GM20431 (cell line): Measurements from ENCODE around the gene PRKD1.

Source experiments
- in situ Hi-C: fragments of 300-500 bp; cut with MseI, MboI; formaldehyde crosslinking; loops from one replicate; pipeline ENCODE4 v1.15.0; 2020; ENCODE audit warnings: low sequenced_read_pairs; ENCODE audit not compliant: unreplicated experiment

The PRKD1 gene

DNA sequence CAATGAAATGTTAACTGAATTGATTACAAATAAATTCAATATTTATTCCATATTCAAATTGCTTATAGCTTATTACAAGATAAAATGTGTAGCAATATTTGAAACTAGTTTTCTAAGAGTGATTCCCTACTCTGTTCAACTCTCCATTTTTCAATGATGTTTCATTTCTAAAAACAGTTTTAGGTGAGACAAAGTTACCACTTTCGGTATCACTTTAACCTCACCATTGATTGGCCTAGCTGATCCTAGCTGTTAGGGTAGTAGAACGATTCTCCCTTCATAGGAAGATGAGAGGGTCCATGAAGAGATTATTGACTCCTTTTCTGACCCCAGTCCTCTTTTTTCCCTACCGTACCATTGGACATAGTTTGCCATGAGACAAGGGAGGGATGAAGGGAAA is 373.3 kb downstream of the PRKD1 start:
- in situ Hi-C loops, result no loop called here

DNA sequence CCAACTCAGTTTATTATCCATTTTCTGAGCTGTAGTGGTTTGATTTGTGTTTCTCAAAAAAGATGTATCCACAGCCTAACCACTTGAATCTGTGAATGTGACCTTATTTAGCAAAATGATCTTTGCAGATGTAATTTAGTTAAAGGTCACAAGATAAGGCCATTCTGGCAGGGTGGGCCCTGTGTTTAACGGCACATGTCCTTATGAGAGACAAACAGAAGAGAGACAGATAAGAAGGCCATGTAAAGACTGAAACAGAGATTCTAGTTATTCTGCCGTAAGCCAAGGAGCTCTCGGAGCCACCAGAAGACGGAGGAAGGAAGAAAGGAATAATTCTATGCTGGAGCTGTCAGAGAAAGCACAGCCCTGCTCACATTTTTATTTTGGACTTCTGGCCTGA is 374.2 kb downstream of the PRKD1 start:
- in situ Hi-C loops, result no loop called here

DNA sequence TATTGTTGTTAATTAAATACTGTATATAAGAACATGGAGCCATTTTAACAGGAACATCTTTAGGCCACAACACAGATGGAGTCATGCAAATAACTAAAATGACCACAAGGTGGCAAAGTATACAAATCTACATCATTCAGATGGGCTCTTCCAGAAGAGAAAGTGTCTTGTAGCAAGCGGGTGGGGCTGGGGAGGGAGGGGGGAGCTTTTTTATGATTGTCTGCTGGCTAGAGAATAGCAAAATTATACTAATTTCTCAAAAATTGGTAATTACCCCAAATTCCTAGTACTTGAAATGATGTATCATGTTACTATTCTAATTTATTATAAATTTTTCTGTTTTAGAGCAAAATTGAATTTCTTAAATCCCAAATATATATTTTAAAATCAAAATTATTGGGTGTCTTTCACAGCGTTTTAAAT is 378.7 kb downstream of the PRKD1 start:
- in situ Hi-C loops, result loop anchor here (25.0 kb wide), 1 partner anchor 663 kb away; no protein-coding TSS in a partner anchor

DNA sequence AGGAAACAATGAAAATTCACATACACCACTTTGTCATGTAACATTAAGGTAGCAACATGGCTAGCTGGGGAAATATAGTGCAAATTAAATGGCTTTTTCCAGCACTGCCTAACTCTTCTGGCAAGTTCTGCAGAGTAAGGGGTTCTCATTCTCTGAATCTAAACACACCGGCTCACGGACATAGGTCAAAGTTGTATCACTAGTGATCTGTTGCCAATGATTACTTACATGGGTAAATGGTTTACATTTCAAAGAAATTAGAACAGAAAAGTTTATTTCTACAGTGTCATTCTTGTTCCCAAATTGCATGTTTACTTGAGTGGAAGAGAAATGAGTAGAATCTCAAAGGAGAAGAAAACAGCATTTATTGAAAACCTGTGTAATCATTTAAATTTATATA is 381.9 kb downstream of the PRKD1 start:
- in situ Hi-C loops, result loop anchor here (25.0 kb wide), 1 partner anchor 667 kb away; no protein-coding TSS in a partner anchor

DNA sequence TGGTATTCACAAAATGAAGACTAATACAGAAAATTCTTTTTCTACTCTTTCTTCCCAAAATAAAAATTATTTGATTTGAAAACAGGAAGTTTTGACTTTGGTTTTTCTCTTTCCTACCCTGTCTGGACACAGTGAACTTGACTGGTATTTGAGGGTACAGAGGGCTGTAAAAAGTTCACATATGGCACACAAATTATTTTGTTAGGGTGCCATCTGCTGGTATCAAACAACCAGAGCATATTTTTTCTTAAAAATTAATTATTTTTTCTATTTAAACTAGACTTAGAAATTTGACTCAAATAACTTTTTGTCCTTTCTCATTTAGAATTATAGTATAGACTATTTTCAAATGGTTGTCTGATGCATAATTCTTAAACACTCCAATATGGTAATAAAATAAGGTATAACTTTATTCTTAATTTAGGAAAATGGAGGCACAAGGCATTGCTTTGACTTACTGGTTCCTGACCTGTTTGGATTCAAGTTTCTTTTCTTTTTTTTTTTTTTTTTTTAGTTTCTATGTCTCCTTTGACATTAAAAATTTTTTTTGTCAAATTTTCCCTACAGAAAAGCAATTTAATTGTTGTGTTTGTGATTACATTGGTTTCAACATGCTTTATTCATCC is 390.6 kb downstream of the PRKD1 start:
- in situ Hi-C loops, result loop anchor here (10.0 to 25.0 kb wide), 2 partner anchors 675 to 782 kb away; no protein-coding TSS in a partner anchor

DNA sequence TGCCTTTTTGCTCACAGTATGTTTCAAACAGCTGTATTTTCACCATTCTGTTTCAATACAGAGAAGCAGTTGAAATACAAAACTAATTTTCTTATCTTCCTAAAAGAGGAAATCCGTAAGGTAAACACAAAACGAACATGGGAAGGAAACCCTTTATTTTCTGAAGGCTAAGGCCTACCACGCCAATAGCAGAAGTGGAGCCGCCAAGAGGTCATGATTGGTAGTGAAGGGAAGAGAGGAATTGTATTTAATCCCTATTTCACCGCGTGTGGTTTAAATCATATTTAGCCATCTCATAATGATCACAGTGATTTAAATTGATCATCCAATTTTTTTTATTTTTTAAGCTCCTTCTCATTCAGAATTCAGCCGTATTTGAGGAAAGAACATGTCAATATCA is 398.2 kb downstream of the PRKD1 start:
- in situ Hi-C loops, result loop anchor here (25.0 kb wide), 1 partner anchor 683 kb away; no protein-coding TSS in a partner anchor

DNA sequence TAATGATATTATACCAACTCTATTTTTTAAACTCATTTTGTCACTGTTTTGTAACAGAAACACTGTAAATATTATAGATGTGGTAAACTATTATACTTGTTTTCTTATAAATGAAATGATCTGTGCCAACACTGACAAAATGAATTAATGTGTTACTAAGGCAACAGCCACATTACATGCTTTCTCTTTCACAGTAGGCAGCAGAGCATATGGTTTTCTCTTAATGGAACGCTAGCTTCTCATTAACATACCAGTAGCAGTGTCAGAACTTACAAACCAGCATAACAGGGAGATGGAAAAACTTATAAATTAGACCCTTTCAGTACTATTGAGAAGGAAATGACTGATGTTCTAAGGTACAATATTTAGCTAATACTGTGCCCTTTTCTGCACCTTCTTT is 398.8 kb downstream of the PRKD1 start:
- in situ Hi-C loops, result loop anchor here (25.0 kb wide), 1 partner anchor 683 kb away; no protein-coding TSS in a partner anchor

DNA sequence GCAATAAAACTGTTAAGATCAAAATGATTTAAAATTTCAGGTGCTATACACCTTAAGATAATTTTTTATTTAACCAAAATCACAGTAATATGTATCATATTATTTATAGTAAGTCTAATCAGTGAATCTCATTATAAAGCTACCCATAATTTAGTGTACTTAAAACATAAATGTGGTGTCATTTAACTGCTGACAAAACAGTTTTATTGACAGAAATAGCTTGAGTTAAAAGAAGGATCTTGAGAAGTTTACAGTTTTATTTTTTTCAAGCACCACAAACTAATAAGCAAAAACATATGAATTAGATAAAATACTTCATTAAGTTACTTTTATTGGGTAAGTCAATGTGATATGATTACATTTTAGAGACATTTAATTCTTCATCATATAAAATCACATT is 400.4 kb downstream of the PRKD1 start:
- in situ Hi-C loops, result loop anchor here (25.0 kb wide), 1 partner anchor 685 kb away; no protein-coding TSS in a partner anchor
